GM23248 (cell line): ENCODE results near the gene EPN2. TPM values are rescaled to one million over a fixed set of nuclear protein-coding genes. Genes with fewer than 3 reads are reported as not detected.

Experiments used
- DNase-seq: peaks from one replicate; pipeline ENCODE4 v3.0.0-alpha.2; 2015
- H2AFZ ChIP-seq: fragments of 200-600 bp; sonication (generic); 2 replicates; pipeline ENCODE4 v1.6.1; 2016; ENCODE audit warnings: antibody characterized with exemption
- H3F3A ChIP-seq: fragments of 200-600 bp; sonication (generic); 2 replicates; pipeline ENCODE4 v1.6.1; 2016; ENCODE audit warnings: mild to moderate bottlenecking, antibody characterized with exemption, mixed run types; ENCODE audit not compliant: insufficient read depth
- H3K27ac ChIP-seq: fragments of 200-600 bp; sonication (generic); 2 replicates; pipeline ENCODE4 v1.5.1; 2016; ENCODE audit warnings: mild to moderate bottlenecking
- H3K27me3 ChIP-seq: fragments of 200-600 bp; sonication (generic); replicated peaks from 2 replicates; pipeline ENCODE4 v1.6.1; 2016; ENCODE audit warnings: mild to moderate bottlenecking; ENCODE audit not compliant: insufficient read depth
- H3K36me3 ChIP-seq: fragments of 200-600 bp; sonication (generic); 2 replicates; pipeline ENCODE4 v1.6.1; 2016; ENCODE audit warnings: low read depth, mild to moderate bottlenecking
- H3K4me1 ChIP-seq: fragments of 200-600 bp; sonication (generic); 2 replicates; pipeline ENCODE4 v1.6.1; 2016; ENCODE audit warnings: mild to moderate bottlenecking; ENCODE audit not compliant: insufficient read depth
- H3K4me2 ChIP-seq: fragments of 200-600 bp; sonication (generic); one replicate; pipeline ENCODE4 v1.6.1; 2016; ENCODE audit warnings: mild to moderate bottlenecking; ENCODE audit not compliant: unreplicated experiment
- H3K4me3 ChIP-seq: fragments of 200-600 bp; sonication (generic); 2 replicates; pipeline ENCODE4 v1.5.1; 2016; ENCODE audit warnings: mild to moderate bottlenecking
- H3K79me2 ChIP-seq: fragments of 200-600 bp; sonication (generic); 2 replicates; pipeline ENCODE4 v1.6.1; 2016; ENCODE audit warnings: mild to moderate bottlenecking; ENCODE audit not compliant: insufficient read depth
- H3K9ac ChIP-seq: fragments of 200-600 bp; sonication (generic); 2 replicates; pipeline ENCODE4 v1.6.1; 2016; ENCODE audit warnings: mild to moderate bottlenecking
- H3K9me2 ChIP-seq: fragments of 200-600 bp; sonication (generic); 2 replicates; pipeline ENCODE4 v1.6.1; 2016; ENCODE audit warnings: mixed run types, mild to moderate bottlenecking, moderate library complexity; ENCODE audit not compliant: insufficient read depth
- H3K9me3 ChIP-seq: fragments of 200-600 bp; sonication (generic); one replicate; pipeline ENCODE4 v1.6.1; 2017; ENCODE audit warnings: low read depth
- H4K20me1 ChIP-seq: fragments of 200-600 bp; sonication (generic); 2 replicates; pipeline ENCODE4 v1.6.0; 2016; ENCODE audit not compliant: insufficient read depth
- EZH2 ChIP-seq: fragments of 200-600 bp; sonication (generic); IDR thresholded peaks from 2 replicates; pipeline ENCODE4 v1.6.1; 2018; ENCODE audit warnings: antibody characterized with exemption, mild to moderate bottlenecking; ENCODE audit not compliant: insufficient read depth, poor library complexity, severe bottlenecking
- EZH2phosphoT487 ChIP-seq: fragments of 200-600 bp; sonication (generic); IDR thresholded peaks from 2 replicates; pipeline ENCODE4 v1.6.1; 2018; ENCODE audit warnings: antibody characterized with exemption, moderate library complexity, mild to moderate bottlenecking, low read depth; ENCODE audit not compliant: insufficient read depth
- WGBS, 2 experiments: methylation state at CpG; one replicate each; pipeline ENCODE4 v1.1.6; 2015 to 2017; ENCODE audit warnings: low lambda C conversion rate in 2 of 2, low coverage in 1 of 2; ENCODE audit errors: missing lambda C conversion rate in 2 of 2; 5-methylcytosine and 5-hydroxymethylcytosine counted together
- in situ Hi-C: fragments of 300-500 bp; cut with MboI; formaldehyde crosslinking; loops from 2 replicates; pipeline ENCODE4 v1.15.0; 2020
- polyA plus RNA-seq: library from polyadenylated mRNA; unstranded; fragments of >200 nt; fragmentation: Nextera tagmentation; extraction: Ambion mirVana; gene quantifications from 2 replicates; pipeline ENCODE4 v1.2.1, GENCODE V29; 2016
- total RNA-seq: library from RNA; depleted of rRNA; stranded (reverse); fragments of >200 nt; shearing (Covaris generic); gene quantifications from 2 replicates; pipeline ENCODE4 v1.2.3, GENCODE V29; 2014

The EPN2 gene
- total and polyA plus RNA-seq, 2 experiments from 2014 or later, result 25.3 to 54.0 TPM

DNA sequence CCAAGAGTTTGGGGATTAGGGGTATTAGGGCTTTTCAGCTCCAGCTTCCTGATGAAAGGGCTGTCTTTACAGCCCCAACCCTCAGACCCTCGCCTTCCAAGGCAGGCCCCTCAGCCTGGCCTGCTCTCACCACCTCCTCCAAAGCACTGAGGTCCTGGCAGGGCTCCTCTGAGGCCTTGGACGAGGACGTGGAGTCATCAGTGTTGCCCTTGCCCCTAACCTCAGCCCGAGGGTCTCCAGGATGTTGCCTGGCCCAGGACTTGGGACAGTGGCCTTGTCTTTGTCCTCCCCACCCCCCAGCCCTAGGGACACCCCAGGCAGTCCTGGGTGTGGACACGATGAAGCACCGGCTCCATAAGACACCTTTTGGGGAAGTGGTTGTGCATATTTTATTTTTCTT lies 97.2 kb downstream of the EPN2 start:
- TF ChIP-seq EZH2 (no peak), EZH2phosphoT487 (no peak)
- H3K9me3 ChIP-seq, result no peaks in the 10 kb centered on the region
- H3K9me2 ChIP-seq, result no peaks in the 10 kb centered on the region
- H3K27ac ChIP-seq, result no peak overlapping the region
- peaks cover 39% of the 10 kb centered on the region for H3F3A ChIP-seq
- no peak overlapping the region for H3K9ac ChIP-seq
- peaks cover 29% of the 10 kb centered on the region for H3K4me1 ChIP-seq
- no peaks in the 10 kb centered on the region for H4K20me1 ChIP-seq
- no peaks in the 10 kb centered on the region for H3K79me2 ChIP-seq
- WGBS, 2 experiments, result 79 to 94% methylated on average over 6 of the region's 6 CpGs
- H3K4me2 ChIP-seq, result no peak overlapping the region
- no peaks in the 10 kb centered on the region for H3K27me3 ChIP-seq
- no peak overlapping the region for H3K4me3 ChIP-seq
- DNase-seq, result no peak
- H3K36me3 ChIP-seq, result no peaks in the 10 kb centered on the region
- in situ Hi-C loops, result no loop called here
- no peak overlapping the region for H2AFZ ChIP-seq

DNA sequence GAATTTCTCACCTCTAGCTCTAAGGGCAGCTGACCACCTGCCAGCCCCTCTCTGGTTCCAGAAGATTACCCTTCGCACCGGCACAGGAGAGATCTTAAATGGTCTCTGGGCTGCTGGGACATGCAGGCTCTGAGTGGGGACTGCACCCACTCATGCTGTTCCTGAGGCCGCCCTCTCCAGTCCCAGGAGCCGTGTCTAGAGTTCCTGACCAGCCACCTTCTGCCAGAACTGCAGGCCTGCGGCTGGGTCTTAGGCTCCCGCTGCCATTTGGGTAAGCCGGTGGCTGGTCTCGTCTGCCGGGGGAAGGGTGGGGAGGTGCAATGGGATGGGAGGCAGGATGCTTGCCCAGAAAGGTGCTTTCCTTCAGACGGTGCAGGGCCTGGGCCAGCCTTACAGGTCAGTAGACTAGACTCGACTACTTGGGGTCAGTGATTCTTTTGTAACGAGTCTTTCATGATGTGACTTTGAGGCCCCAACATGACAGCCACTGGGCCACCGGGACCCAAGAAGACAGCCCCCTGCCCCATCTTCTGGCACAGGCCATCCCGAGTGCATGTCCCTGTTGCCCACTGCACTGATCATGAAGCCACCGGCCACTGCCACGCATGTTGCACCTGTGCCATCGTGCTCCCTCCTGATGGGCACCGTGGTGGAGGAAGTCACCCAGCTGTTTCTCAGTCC lies 98.9 kb downstream of the EPN2 start:
- no peaks in the 10 kb centered on the region for H3K9me2 ChIP-seq
- peaks cover 16% of the 10 kb centered on the region for H3K4me1 ChIP-seq
- H4K20me1 ChIP-seq, result no peaks in the 10 kb centered on the region
- no peak overlapping the region for H3K4me3 ChIP-seq
- DNase-seq, result no peak
- H2AFZ ChIP-seq, result no peak overlapping the region
- H3K9ac ChIP-seq, result no peak overlapping the region
- WGBS, 2 experiments, result 89% methylated on average over 11 to 18 of the region's 18 CpGs
- H3K36me3 ChIP-seq, result no peaks in the 10 kb centered on the region
- no peak overlapping the region for H3K4me2 ChIP-seq
- no peak overlapping the region for H3K27ac ChIP-seq
- in situ Hi-C loops, result no loop called here
- TF ChIP-seq EZH2, result no peak
- no peak for TF ChIP-seq EZH2phosphoT487
- H3K79me2 ChIP-seq, result no peaks in the 10 kb centered on the region
- H3K27me3 ChIP-seq, result no peaks in the 10 kb centered on the region
- H3F3A ChIP-seq, result peaks cover 22% of the 10 kb centered on the region
- H3K9me3 ChIP-seq, result no peaks in the 10 kb centered on the region

DNA sequence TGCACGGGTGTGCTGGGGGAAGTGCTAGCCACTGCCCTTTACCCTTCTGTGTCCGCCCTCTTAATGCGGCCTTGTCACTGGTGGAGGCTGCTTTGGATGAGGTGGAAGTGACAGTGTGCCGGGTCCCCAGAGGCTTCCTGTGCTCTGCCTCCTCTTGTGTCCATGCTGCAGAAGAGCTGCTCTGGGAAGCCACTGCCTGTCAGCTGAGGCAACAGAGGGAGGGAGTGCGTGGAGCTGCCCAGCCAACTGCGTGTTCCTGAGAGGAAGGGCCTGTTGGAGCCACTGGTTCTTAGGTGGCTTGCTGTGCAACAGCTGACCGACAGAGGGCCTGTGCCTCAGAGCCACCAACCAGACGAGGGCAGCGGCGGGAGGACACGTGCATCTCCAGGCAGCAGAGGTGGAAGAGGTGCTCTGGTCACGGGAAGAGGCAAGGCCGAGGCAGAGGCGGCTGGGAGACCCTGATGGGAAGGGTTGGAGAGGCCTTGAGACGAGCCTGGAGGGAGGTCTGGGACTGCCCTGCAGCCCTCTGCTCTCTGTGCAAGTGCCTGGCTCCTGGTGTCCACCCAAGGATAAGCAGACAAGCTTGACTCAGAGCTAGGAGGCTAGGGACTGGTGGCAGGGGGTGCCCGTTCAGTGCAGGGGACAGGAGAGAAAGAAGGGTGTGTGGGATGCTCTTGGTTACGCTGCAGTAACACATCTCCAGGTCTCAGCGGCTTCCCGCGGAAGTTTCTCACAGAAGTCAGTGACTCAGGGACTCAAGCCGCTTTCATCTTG lies 100.0 kb downstream of the EPN2 start:
- Histone ChIP-seq H3K9ac (no peak overlapping the region), H3K27me3 (no peaks in the 10 kb centered on the region), H3K4me2 (no peak overlapping the region), H3K79me2 (no peaks in the 10 kb centered on the region), H4K20me1 (no peaks in the 10 kb centered on the region), H3K36me3 (no peaks in the 10 kb centered on the region), H3K27ac (no peak overlapping the region), H3K9me2 (no peaks in the 10 kb centered on the region), H2AFZ (no peak overlapping the region), H3F3A (peaks cover 11% of the 10 kb centered on the region; the same call in 1 of the 2 replicates), H3K9me3 (no peaks in the 10 kb centered on the region), H3K4me1 (peaks cover 10% of the 10 kb centered on the region; the same call in 1 of the 2 replicates), H3K4me3 (no peak overlapping the region)
- TF ChIP-seq EZH2phosphoT487 (no peak), EZH2 (no peak)
- 79% methylated on average over 21 of the region's 21 CpGs for WGBS, 2 experiments
- no peak for DNase-seq
- in situ Hi-C loops, result no loop called here

DNA sequence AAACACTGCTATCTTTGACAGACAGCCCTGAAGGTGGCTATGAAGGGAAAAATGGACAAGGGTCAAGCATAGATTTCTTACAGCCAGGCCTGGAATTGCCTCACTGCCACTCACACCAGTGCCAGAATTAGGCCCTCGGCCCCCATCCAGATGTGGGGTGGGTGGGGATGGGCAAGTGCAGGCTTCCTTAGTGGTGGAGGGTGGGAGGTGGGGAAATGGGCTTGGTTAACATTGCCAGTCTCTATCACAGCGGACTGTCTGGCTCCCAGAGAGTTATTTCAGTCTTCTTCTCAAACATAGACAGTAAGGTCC lies 100.5 kb downstream of the EPN2 start:
- in situ Hi-C loops, result no loop called here
- no peak for DNase-seq
- 43% methylated on average over 2 of the region's 2 CpGs for WGBS, 2 experiments

More for the DNA sequence above, 100.5 kb downstream of the EPN2 start:
- TF ChIP-seq EZH2, result no peak
- TF ChIP-seq EZH2phosphoT487, result no peak
- Histone ChIP-seq H2AFZ (no peak overlapping the region), H3K4me3 (no peak overlapping the region), H3K9me3 (no peaks in the 10 kb centered on the region), H3F3A (peaks cover 9% of the 10 kb centered on the region; the same call in 1 of the 2 replicates), H4K20me1 (no peaks in the 10 kb centered on the region), H3K79me2 (no peaks in the 10 kb centered on the region), H3K9me2 (no peaks in the 10 kb centered on the region), H3K4me1 (0 out of 2 replicates have a peak, but pooled peaks cover 8% of the 10 kb centered on the region), H3K9ac (no peak overlapping the region), H3K27ac (no peak overlapping the region), H3K4me2 (no peak overlapping the region), H3K36me3 (no peaks in the 10 kb centered on the region), H3K27me3 (no peaks in the 10 kb centered on the region)
